Colonic mucosa (tissue), 4 donors: Measurements from ENCODE around the gene LY6G5C. TPM values are rescaled to one million over a fixed set of nuclear protein-coding genes. Genes with fewer than 3 reads are reported as not detected.

Source experiments
- DNase-seq: peaks from one replicate; pipeline ENCODE4 v3.0.0-alpha.2; 2020
- H3K27ac ChIP-seq: fragments of 200-600 bp; one replicate; pipeline ENCODE4 v1.8.0; 2021
- H3K27me3 ChIP-seq: fragments of 200-600 bp; one replicate; pipeline ENCODE4 v1.8.0; 2021
- H3K36me3 ChIP-seq: fragments of 200-600 bp; one replicate; pipeline ENCODE4 v1.8.0; 2021
- H3K4me1 ChIP-seq: fragments of 200-600 bp; one replicate; pipeline ENCODE4 v1.8.0; 2021; ENCODE audit warnings: mild to moderate bottlenecking
- H3K4me3 ChIP-seq: fragments of 200-600 bp; one replicate; pipeline ENCODE4 v1.8.0; 2021
- H3K9ac ChIP-seq, 2 donors: one replicate each; pipeline ENCODE4 v1.7.0; 2013; ENCODE audit warnings: control low read depth in 2 of 2, low read depth in 2 of 2, low read length in 2 of 2
- H3K9me3 ChIP-seq: fragments of 200-600 bp; one replicate; pipeline ENCODE4 v1.8.0; 2021
- CTCF ChIP-seq: fragments of 200-600 bp; IDR thresholded peaks from one replicate; pipeline ENCODE4 v1.8.0; 2022; ENCODE audit warnings: antibody characterized with exemption, mild to moderate bottlenecking
- intact Hi-C: fragments of 100-400 bp; cut with DNase I; formaldehyde crosslinking; loops from one replicate; pipeline ENCODE4 v1.14.1; 2022
- microRNA-seq: library from miRNA; unstranded; fragments of <30 nt; microRNA quantifications from one replicate; pipeline ENCODE4, GENCODE V29; 2019
- total RNA-seq, 2 donors: library from RNA; stranded (reverse); fragmentation: NEBNext Ultra II Directional in 1 of 2; extraction: Animal tissue kit (Norgen Biotek cat#: 25700) in 1 of 2; gene quantifications; one replicate each; pipeline ENCODE4 v1.2.1, GENCODE V29; 2021
- donor health status: healthy.
- donor health status: DM: no; HTN: no; CAD: no.
- donor health status: DM: no; HTN: no; CAD: no.

Gene LY6G5C
- total RNA-seq, 2 donors from 2014 or later: 1.9 to 2.8 TPM

- no peak for DNase-seq
- Histone ChIP-seq H3K9ac (no peak overlapping the region), H3K27ac (no peak overlapping the region), H3K36me3 (peaks cover 51% of the 10 kb centered on the region), H3K4me1 (no peaks in the 10 kb centered on the region), H3K9me3 (no peaks in the 10 kb centered on the region), H3K4me3 (no peak overlapping the region), H3K27me3 (no peaks in the 10 kb centered on the region)
- TF ChIP-seq CTCF: no peak
- intact Hi-C loops: no loop called here
Measured at GRCh38 chr6:31631209-31631608, 49.7 kb downstream of the LY6G5C start.

- Histone ChIP-seq H3K9me3 (no peaks in the 10 kb centered on the region), H3K36me3 (peaks cover 57% of the 10 kb centered on the region), H3K27me3 (no peaks in the 10 kb centered on the region), H3K4me1 (no peaks in the 10 kb centered on the region), H3K4me3 (no peak overlapping the region), H3K27ac (no peak overlapping the region), H3K9ac (no peak overlapping the region)
- no peak for TF ChIP-seq CTCF
- DNase-seq: no peak
- intact Hi-C loops: no loop called here
Measured at GRCh38 chr6:31630177-31630934, 50.5 kb downstream of the LY6G5C start.

GRCh38 chr6:31629014-31629413 is 51.9 kb downstream of the LY6G5C start:
- TF ChIP-seq CTCF: no peak
- Histone ChIP-seq H3K4me1 (no peaks in the 10 kb centered on the region), H3K27me3 (no peaks in the 10 kb centered on the region), H3K9ac (no peak overlapping the region), H3K36me3 (peaks cover 49% of the 10 kb centered on the region), H3K9me3 (no peaks in the 10 kb centered on the region), H3K4me3 (no peak overlapping the region), H3K27ac (no peak overlapping the region)
- intact Hi-C loops: no loop called here
- DNase-seq: no peak

- intact Hi-C loops: no loop called here
Measured at GRCh38 chr6:31627690-31628287, 53.1 kb downstream of the LY6G5C start.

GRCh38 chr6:31626952-31627351 is 53.9 kb downstream of the LY6G5C start:
- no peak for TF ChIP-seq CTCF
- H3K36me3 ChIP-seq: peaks cover 43% of the 10 kb centered on the region
- H3K9ac ChIP-seq: no peak overlapping the region
- H3K4me1 ChIP-seq: peaks cover 2% of the 10 kb centered on the region
- intact Hi-C loops: no loop called here
- DNase-seq: no peak
- H3K27ac ChIP-seq: no peak overlapping the region
- no peaks in the 10 kb centered on the region for H3K9me3 ChIP-seq
- H3K27me3 ChIP-seq: no peaks in the 10 kb centered on the region
- no peak overlapping the region for H3K4me3 ChIP-seq

More at GRCh38 chr6:31627690-31628287, 53.1 kb downstream of the LY6G5C start:
- Histone ChIP-seq H3K4me3 (no peak overlapping the region), H3K36me3 (peaks cover 47% of the 10 kb centered on the region), H3K9ac (no peak overlapping the region), H3K4me1 (no peaks in the 10 kb centered on the region), H3K27ac (no peak overlapping the region), H3K9me3 (no peaks in the 10 kb centered on the region), H3K27me3 (no peaks in the 10 kb centered on the region)
- DNase-seq: no peak
- TF ChIP-seq CTCF: no peak

Small RNA genes within 50 kb of the gene (microRNA-seq; reads per million reads assigned to microRNA genes)
- not detected for gene MIR4646
- not detected for gene MIR6832

Other genes with a start within 250 kb of the LY6G5C start
- 1 to 10 TPM; 5.6 to 6.7 TPM for gene MICB, start 182.9 kb downstream of the LY6G5C start, total RNA-seq
- gene MCCD1, start 152.1 kb downstream of the LY6G5C start, total RNA-seq: not detected
- gene DDX39B, start 139.1 kb downstream of the LY6G5C start, total RNA-seq: 100 to 1,000 TPM; 213 to 422 TPM
- under 1 TPM; 0.57 to 0.85 TPM for gene ATP6V1G2, start 134.5 kb downstream of the LY6G5C start, total RNA-seq
- 10 to 100 TPM; 16.1 to 18.8 TPM for gene NFKBIL1, start 133.5 kb downstream of the LY6G5C start, total RNA-seq
- 1 to 10 TPM in 1 of 2 donors, under 1 TPM in 1; 0.35 to 2.4 TPM for gene LTA, start 108.8 kb downstream of the LY6G5C start, total RNA-seq
- 1 to 10 TPM in 1 of 2 donors, under 1 TPM in 1; 0.48 to 1.4 TPM for gene TNF, start 105.5 kb downstream of the LY6G5C start, total RNA-seq
- gene LTB, start 98.6 kb downstream of the LY6G5C start, total RNA-seq: 1 to 10 TPM; 3.4 to 5.7 TPM
- 1 to 10 TPM; 4.8 to 9.2 TPM for gene LST1, start 94.8 kb downstream of the LY6G5C start, total RNA-seq
- under 1 TPM; 0.67 to 0.90 TPM for gene NCR3, start 88.1 kb downstream of the LY6G5C start, total RNA-seq
- 10 to 100 TPM in 1 of 2 donors, 1 to 10 TPM in 1; 5.0 to 20.7 TPM for gene AIF1, start 65.8 kb downstream of the LY6G5C start, total RNA-seq
- gene PRRC2A, start 60.4 kb downstream of the LY6G5C start, total RNA-seq: 100 to 1,000 TPM; 107 to 171 TPM
- 100 to 1,000 TPM; 266 to 337 TPM for gene BAG6, start 28.4 kb downstream of the LY6G5C start, total RNA-seq
- 1 to 10 TPM; 1.6 to 2.4 TPM for gene APOM, start 25.2 kb downstream of the LY6G5C start, total RNA-seq
- 10 to 100 TPM; 28.3 to 32.8 TPM for gene C6orf47, start 20.3 kb downstream of the LY6G5C start, total RNA-seq
- 10 to 100 TPM; 11.0 to 14.9 TPM for gene GPANK1, start 16.1 kb downstream of the LY6G5C start, total RNA-seq
- gene CSNK2B, start 15.0 kb downstream of the LY6G5C start, total RNA-seq: 100 to 1,000 TPM; 140 to 152 TPM
- gene LY6G5B, start 11.1 kb downstream of the LY6G5C start, total RNA-seq: 1 to 10 TPM; 4.4 to 9.0 TPM
- 10 to 100 TPM; 56.8 to 65.2 TPM for gene ABHD16A, start 22.3 kb upstream of the LY6G5C start, total RNA-seq
- not detected for gene LY6G6F, start 25.8 kb upstream of the LY6G5C start, total RNA-seq
- not detected for gene LY6G6D, start 34.3 kb upstream of the LY6G5C start, total RNA-seq
- 1 to 10 TPM in 1 of 2 donors, not detected in 1; 2.3 TPM for gene LY6G6C, start 40.7 kb upstream of the LY6G5C start, total RNA-seq
- gene MPIG6B, start 42.3 kb upstream of the LY6G5C start, total RNA-seq: under 1 TPM; 0.19 to 0.57 TPM
- 10 to 100 TPM; 92.1 to 98.7 TPM for gene DDAH2, start 48.2 kb upstream of the LY6G5C start, total RNA-seq
- gene CLIC1, start 55.5 kb upstream of the LY6G5C start, total RNA-seq: 100 to 1,000 TPM; 622 to 646 TPM
- gene MSH5, start 58.9 kb upstream of the LY6G5C start, total RNA-seq: 10 to 100 TPM; 13.3 to 34.2 TPM
- 1 to 10 TPM; 1.7 to 8.9 TPM for gene SAPCD1, start 81.6 kb upstream of the LY6G5C start, total RNA-seq
- gene VWA7, start 96.3 kb upstream of the LY6G5C start, total RNA-seq: 10 to 100 TPM in 1 of 2 donors, 1 to 10 TPM in 1; 6.1 to 10.1 TPM
- 100 to 1,000 TPM in 1 of 2 donors, 10 to 100 TPM in 1; 40.8 to 136 TPM for gene VARS1, start 114.7 kb upstream of the LY6G5C start, total RNA-seq
- 10 to 100 TPM; 37.6 to 61.3 TPM for gene LSM2, start 125.9 kb upstream of the LY6G5C start, total RNA-seq
- 1 to 10 TPM in 1 of 2 donors, under 1 TPM in 1; 0.98 to 1.4 TPM for gene HSPA1L, start 134.2 kb upstream of the LY6G5C start, total RNA-seq
- gene HSPA1A, start 134.5 kb upstream of the LY6G5C start, total RNA-seq: 100 to 1,000 TPM; 248 to 397 TPM
- 100 to 1,000 TPM; 278 to 543 TPM for gene HSPA1B, start 146.7 kb upstream of the LY6G5C start, total RNA-seq
- gene NEU1, start 181.8 kb upstream of the LY6G5C start, total RNA-seq: 10 to 100 TPM; 33.8 to 47.4 TPM
- gene SLC44A4, start 197.9 kb upstream of the LY6G5C start, total RNA-seq: 100 to 1,000 TPM; 546 to 779 TPM
- gene EHMT2, start 216.6 kb upstream of the LY6G5C start, total RNA-seq: 10 to 100 TPM; 28.4 to 52.1 TPM
- gene ZBTB12, start 221.0 kb upstream of the LY6G5C start, total RNA-seq: 1 to 10 TPM; 2.0 to 4.9 TPM
- 10 to 100 TPM in 1 of 2 donors, 1 to 10 TPM in 1; 7.8 to 15.2 TPM for gene C2, start 246.7 kb upstream of the LY6G5C start, total RNA-seq